Osteoblast (primary cell): Measurements from ENCODE around the gene VENTX. TPM values are rescaled to one million over a fixed set of nuclear protein-coding genes. Genes with fewer than 3 reads are reported as not detected.

ENCODE experiments used
- DNase-seq: peaks from one replicate; pipeline ENCODE4 v3.0.0; 2011; ENCODE audit warnings: low spot score, mixed read lengths; ENCODE audit not compliant: insufficient read length; ENCODE audit errors: missing footprints
- H2AFZ ChIP-seq: 2 replicates; pipeline ENCODE4 v1.6.0; 2011; ENCODE audit warnings: mild to moderate bottlenecking, low read length
- H3K27ac ChIP-seq: 2 replicates; pipeline ENCODE4 v1.5.1; 2011; ENCODE audit warnings: mild to moderate bottlenecking, low read depth, low read length, moderate library complexity
- H3K27me3 ChIP-seq: 2 replicates; pipeline ENCODE4 v1.6.0; 2012; ENCODE audit warnings: mild to moderate bottlenecking, control low read depth, inconsistent platforms, low read length, moderate library complexity; ENCODE audit not compliant: insufficient read depth
- H3K36me3 ChIP-seq: 2 replicates; pipeline ENCODE4 v1.5.1; 2011; ENCODE audit warnings: mild to moderate bottlenecking, low read length, control low read depth, moderate library complexity; ENCODE audit not compliant: insufficient read depth
- H3K4me1 ChIP-seq: 2 replicates; pipeline ENCODE4 v1.5.1; 2011; ENCODE audit warnings: mild to moderate bottlenecking, low read length, control low read depth, moderate library complexity; ENCODE audit not compliant: insufficient read depth
- H3K4me2 ChIP-seq: 2 replicates; pipeline ENCODE4 v1.6.0; 2011; ENCODE audit warnings: mild to moderate bottlenecking, low read length; ENCODE audit not compliant: insufficient read depth
- H3K4me3 ChIP-seq: fragments of 200-600 bp; sonication (generic); 3 replicates; pipeline ENCODE4 v1.5.1; 2012; ENCODE audit warnings: mild to moderate bottlenecking, low read length, inconsistent platforms; ENCODE audit not compliant: insufficient read depth
- H3K79me2 ChIP-seq: 2 replicates; pipeline ENCODE4 v1.6.0; 2012; ENCODE audit warnings: mild to moderate bottlenecking, low read length, control low read depth, inconsistent platforms; ENCODE audit not compliant: insufficient read depth
- H3K9me3 ChIP-seq: 2 replicates; pipeline ENCODE4 v1.5.1; 2011; ENCODE audit warnings: low read depth, low read length, control low read depth
- H4K20me1 ChIP-seq: 2 replicates; pipeline ENCODE4 v1.6.0; 2012; ENCODE audit warnings: mild to moderate bottlenecking, low read length, control low read depth; ENCODE audit not compliant: insufficient read depth
- CTCF ChIP-seq: IDR thresholded peaks from 2 replicates; pipeline ENCODE4 v1.5.1; 2011; ENCODE audit warnings: mild to moderate bottlenecking, low read depth, low read length, moderate library complexity; ENCODE audit errors: extremely low read depth
- total RNA-seq: library from RNA; depleted of rRNA; stranded (reverse); fragments of >200 nt; gene quantifications from 2 replicates; pipeline ENCODE4 v1.2.3, GENCODE V29; 2012

Gene VENTX
- total RNA-seq, 1 donor = not detected

- no peaks in the 10 kb centered on the region for H3K36me3 ChIP-seq
- DNase-seq = no peak
- no peaks in the 10 kb centered on the region for H4K20me1 ChIP-seq
- no peaks in the 10 kb centered on the region for H3K4me1 ChIP-seq
- no peak overlapping the region for H2AFZ ChIP-seq
- no peak overlapping the region for H3K27ac ChIP-seq
- H3K9me3 ChIP-seq = no peaks in the 10 kb centered on the region
- no peaks in the 10 kb centered on the region for H3K79me2 ChIP-seq
- no peak overlapping the region for H3K4me3 ChIP-seq
- H3K27me3 ChIP-seq = peaks cover 62% of the 10 kb centered on the region
- no peak overlapping the region for H3K4me2 ChIP-seq
- no peak for TF ChIP-seq CTCF
These were observed 1.7 kb upstream of the VENTX start for GRCh38 chr10:133235932-133236331.

GRCh38 chr10:133236401-133237240, 1.0 kb upstream of the VENTX start:
- no peak for DNase-seq
- H3K27ac ChIP-seq = no peak overlapping the region
- H2AFZ ChIP-seq = no peak overlapping the region
- H3K79me2 ChIP-seq = no peaks in the 10 kb centered on the region
- no peak overlapping the region for H3K4me2 ChIP-seq
- H3K4me1 ChIP-seq = no peaks in the 10 kb centered on the region
- no peaks in the 10 kb centered on the region for H3K9me3 ChIP-seq
- no peaks in the 10 kb centered on the region for H4K20me1 ChIP-seq
- H3K36me3 ChIP-seq = no peaks in the 10 kb centered on the region
- peaks cover 59% of the 10 kb centered on the region for H3K27me3 ChIP-seq
- no peak for TF ChIP-seq CTCF
- H3K4me3 ChIP-seq = no peak overlapping the region

GRCh38 chr10:133237241-133237587, 441 bp upstream of the VENTX start:
- Histone ChIP-seq H3K9me3 (no peaks in the 10 kb centered on the region), H3K4me2 (no peak overlapping the region), H3K27me3 (peaks cover 59% of the 10 kb centered on the region), H3K4me3 (no peak overlapping the region), H3K27ac (no peak overlapping the region), H4K20me1 (no peaks in the 10 kb centered on the region), H3K79me2 (no peaks in the 10 kb centered on the region), H3K4me1 (no peaks in the 10 kb centered on the region), H2AFZ (no peak overlapping the region), H3K36me3 (no peaks in the 10 kb centered on the region)
- no peak for DNase-seq
- no peak for TF ChIP-seq CTCF

- TF ChIP-seq CTCF = no peak
- Histone ChIP-seq H4K20me1 (no peaks in the 10 kb centered on the region), H3K4me2 (no peak overlapping the region), H3K27ac (no peak overlapping the region), H3K79me2 (no peaks in the 10 kb centered on the region), H3K9me3 (no peaks in the 10 kb centered on the region), H3K4me1 (no peaks in the 10 kb centered on the region), H3K36me3 (no peaks in the 10 kb centered on the region), H3K4me3 (no peak overlapping the region), H2AFZ (no peak overlapping the region), H3K27me3 (peaks cover 66% of the 10 kb centered on the region)
- no peak for DNase-seq
These were observed 780 bp downstream of the VENTX start for GRCh38 chr10:133238466-133238804.
